Stromal cell of bone marrow (primary cell): ENCODE measurements around the gene LPAR5.

ENCODE experiments used
- DNase-seq: peaks from one replicate; pipeline ENCODE4 v3.0.0-alpha.2; 2012; ENCODE audit warnings: low read depth

The LPAR5 gene

GRCh38 chr12:6635856-6636531 is at the start of gene LPAR5:
Gene LPAR5 (minus strand): TSS chr12:6635959. CDS start chr12:6621248, 14,711 bp downstream.
- no peak for DNase-seq

GRCh38 chr12:6684609-6685008 is 48.9 kb upstream of the LPAR5 start:
- DNase-seq: no peak

- no peak for DNase-seq
Observed at GRCh38 chr12:6676962-6677361, 41.2 kb upstream of the LPAR5 start.

GRCh38 chr12:6672143-6672542 is 36.4 kb upstream of the LPAR5 start:
- no peak for DNase-seq

- DNase-seq: no peak
Observed at GRCh38 chr12:6667559-6668210, 31.9 kb upstream of the LPAR5 start.

GRCh38 chr12:6666211-6666610 is 30.5 kb upstream of the LPAR5 start:
- no peak for DNase-seq

GRCh38 chr12:6664902-6665301 is 29.1 kb upstream of the LPAR5 start:
- no peak for DNase-seq

GRCh38 chr12:6662906-6663742 is 27.4 kb upstream of the LPAR5 start, which contains the start of gene ING4:
Gene ING4 (minus strand): TSS chr12:6663119. CDS start chr12:6663101, 18 bp downstream.
- DNase-seq: peak; percentile 99

GRCh38 chr12:6662602-6662905 is 26.8 kb upstream of the LPAR5 start:
- DNase-seq: no peak

GRCh38 chr12:6653987-6654386 is 18.2 kb upstream of the LPAR5 start:
- no peak for DNase-seq

- no peak for DNase-seq
Observed at GRCh38 chr12:6653342-6653741, 17.6 kb upstream of the LPAR5 start.

- DNase-seq: no peak
Observed at GRCh38 chr12:6652391-6652790, 16.6 kb upstream of the LPAR5 start.

- no peak for DNase-seq
Observed at GRCh38 chr12:6650832-6651231, 15.1 kb upstream of the LPAR5 start.

GRCh38 chr12:6647083-6647604 is 11.4 kb upstream of the LPAR5 start, which contains the start of gene ACRBP:
Gene ACRBP (minus strand): TSS chr12:6647432. CDS start chr12:6647366, 66 bp downstream.
- DNase-seq: peak; percentile 29

GRCh38 chr12:6646276-6647082 is 10.7 kb upstream of the LPAR5 start:
- no peak for DNase-seq

- no peak for DNase-seq
Observed at GRCh38 chr12:6644903-6645302, 9.1 kb upstream of the LPAR5 start.

GRCh38 chr12:6644257-6644596 is 8.5 kb upstream of the LPAR5 start:
- no peak for DNase-seq

GRCh38 chr12:6643569-6644256 is 8.0 kb upstream of the LPAR5 start:
- DNase-seq: no peak

- DNase-seq: no peak
Observed at GRCh38 chr12:6641131-6641530, 5.4 kb upstream of the LPAR5 start.

GRCh38 chr12:6640497-6640896 is 4.7 kb upstream of the LPAR5 start:
- no peak for DNase-seq

GRCh38 chr12:6639151-6639801 is 3.5 kb upstream of the LPAR5 start:
- DNase-seq: no peak
